ENCODE results near the gene LTN1.
"Not testable (repeated sequence)": the region's sequence is repeated elsewhere in the genome, so short reads cannot be mapped to it uniquely, and the experiment has no call there.

LTN1 gene

GRCh38 chr21:28982637-28983036 lies 10.0 kb downstream of the LTN1 start:
- DNase-seq (ENCODE audit: low read depth in 2 of 2) = no peak

- DNase-seq (ENCODE audit: low read depth in 2 of 2) = no peak
Observed at GRCh38 chr21:28979092-28979491, 13.6 kb downstream of the LTN1 start.

GRCh38 chr21:28975397-28975796 lies 17.3 kb downstream of the LTN1 start:
- DNase-seq (ENCODE audit: low read depth in 2 of 2) = no peak

GRCh38 chr21:28974531-28975227 lies 18.0 kb downstream of the LTN1 start:
- DNase-seq (ENCODE audit: low read depth in 2 of 2) = no peak

- DNase-seq (ENCODE audit: low read depth in 2 of 2) = no peak
Observed at GRCh38 chr21:28972398-28972797, 20.3 kb downstream of the LTN1 start.

GRCh38 chr21:28971171-28971570 lies 21.5 kb downstream of the LTN1 start:
- no peak for DNase-seq (ENCODE audit: low read depth in 2 of 2)

GRCh38 chr21:28963831-28964230 lies 28.8 kb downstream of the LTN1 start:
- no peak for DNase-seq (ENCODE audit: low read depth in 2 of 2)

GRCh38 chr21:28962465-28962864 lies 30.2 kb downstream of the LTN1 start:
- no peak for DNase-seq (ENCODE audit: low read depth in 2 of 2)

- no peak for DNase-seq (ENCODE audit: low read depth in 2 of 2)
Observed at GRCh38 chr21:28961927-28962326, 30.8 kb downstream of the LTN1 start.

GRCh38 chr21:28960245-28960644 lies 32.4 kb downstream of the LTN1 start:
- DNase-seq (ENCODE audit: low read depth in 2 of 2) = no peak

- DNase-seq (ENCODE audit: low read depth in 2 of 2) = no peak
Observed at GRCh38 chr21:28959367-28960099, 33.1 kb downstream of the LTN1 start.

GRCh38 chr21:28953247-28953646 lies 39.4 kb downstream of the LTN1 start:
- no peak for DNase-seq (ENCODE audit: low read depth in 2 of 2)

- DNase-seq (ENCODE audit: low read depth in 2 of 2) = no peak
Observed at GRCh38 chr21:28952686-28953085, 40.0 kb downstream of the LTN1 start.

GRCh38 chr21:28949318-28949717 lies 43.4 kb downstream of the LTN1 start:
- no peak for DNase-seq (ENCODE audit: low read depth in 2 of 2)

- DNase-seq (ENCODE audit: low read depth in 2 of 2) = no peak
Observed at GRCh38 chr21:28944296-28944695, 48.4 kb downstream of the LTN1 start.

GRCh38 chr21:28943631-28944030 lies 49.0 kb downstream of the LTN1 start:
- no peak for DNase-seq (ENCODE audit: low read depth in 2 of 2)

GRCh38 chr21:28938726-28939125 lies 54.0 kb downstream of the LTN1 start:
- no peak for DNase-seq (ENCODE audit: low read depth in 2 of 2)

- no peak for DNase-seq (ENCODE audit: low read depth in 2 of 2)
Observed at GRCh38 chr21:28937737-28938136, 54.9 kb downstream of the LTN1 start.

GRCh38 chr21:28936721-28937120 lies 56.0 kb downstream of the LTN1 start:
- no peak for DNase-seq (ENCODE audit: low read depth in 2 of 2)

GRCh38 chr21:28936036-28936435 lies 56.6 kb downstream of the LTN1 start:
- DNase-seq (ENCODE audit: low read depth in 2 of 2) = no peak

GRCh38 chr21:28932717-28933116 lies 60.0 kb downstream of the LTN1 start:
- no peak for DNase-seq (ENCODE audit: low read depth in 2 of 2)

GRCh38 chr21:28931708-28932372 lies 60.8 kb downstream of the LTN1 start:
- DNase-seq (ENCODE audit: low read depth in 2 of 2) = not testable (repeated sequence)

All from stimulated activated CD4-positive, alpha-beta T cell treated with anti-CD3 and anti-CD28 coated beads, Interleukin-15, amount 100 ng/mL, for 48 hours (primary cell).